HG02973 (cell line): ENCODE measurements around the gene FOXP1.

Source experiments
- ATAC-seq: cut with Tn5 transposase; IDR thresholded peaks from one replicate; pipeline ENCODE4 v1.9.1; 2021; ENCODE audit warnings: moderate library complexity; ENCODE audit not compliant: unreplicated experiment

Gene FOXP1

DNA sequence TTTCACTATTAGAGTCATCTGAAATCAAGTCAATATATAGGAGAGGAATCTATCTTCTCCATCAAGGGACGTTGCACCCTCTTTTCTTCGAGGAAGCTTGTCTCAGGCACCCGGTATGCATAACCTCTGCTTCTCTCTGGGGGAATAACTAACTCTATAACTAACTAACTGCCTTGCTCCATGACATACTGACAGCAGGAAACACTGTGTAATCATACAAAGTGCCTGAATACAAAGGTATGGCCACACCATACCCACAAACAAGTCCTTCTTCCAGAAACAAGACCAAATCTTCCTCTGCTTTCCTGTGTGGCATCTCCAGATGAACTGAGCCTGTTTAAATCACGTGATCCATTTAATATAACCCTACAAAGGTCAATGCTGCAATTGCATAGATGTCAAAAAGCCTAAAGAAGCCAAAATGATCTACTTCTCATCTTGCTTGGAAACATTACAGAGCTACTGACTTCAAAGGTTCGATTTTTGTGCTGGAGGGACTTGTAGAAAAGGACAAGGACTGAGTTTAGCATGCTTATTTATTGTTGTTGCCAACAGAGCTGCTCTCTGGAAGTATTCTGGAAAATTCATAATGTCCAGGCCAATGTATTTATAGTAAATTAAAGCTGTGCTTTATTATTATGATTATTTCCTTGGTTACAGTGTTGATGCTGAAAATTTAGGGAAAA is 380.5 kb downstream of the FOXP1 start:
- no peak for ATAC-seq

DNA sequence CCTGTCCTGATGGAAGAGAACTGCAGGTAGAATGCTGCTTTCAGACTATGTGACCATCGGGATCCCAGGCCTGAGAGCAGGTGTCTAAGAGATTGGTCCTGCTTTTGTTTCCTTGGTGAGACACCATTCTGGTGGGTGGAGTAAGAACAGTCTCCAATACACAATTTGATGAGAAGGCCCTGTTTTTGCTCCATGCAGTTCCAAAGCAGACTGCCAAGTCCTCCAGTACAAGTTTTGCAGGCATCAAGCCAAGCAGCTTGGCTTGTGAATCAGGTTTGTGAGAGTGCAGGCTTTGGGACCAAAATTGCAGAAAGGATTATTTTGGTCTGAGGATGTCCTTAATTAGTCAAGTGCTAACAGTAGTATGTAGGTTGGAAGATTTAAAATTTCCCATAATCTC is 381.6 kb downstream of the FOXP1 start:
- ATAC-seq, result no peak

DNA sequence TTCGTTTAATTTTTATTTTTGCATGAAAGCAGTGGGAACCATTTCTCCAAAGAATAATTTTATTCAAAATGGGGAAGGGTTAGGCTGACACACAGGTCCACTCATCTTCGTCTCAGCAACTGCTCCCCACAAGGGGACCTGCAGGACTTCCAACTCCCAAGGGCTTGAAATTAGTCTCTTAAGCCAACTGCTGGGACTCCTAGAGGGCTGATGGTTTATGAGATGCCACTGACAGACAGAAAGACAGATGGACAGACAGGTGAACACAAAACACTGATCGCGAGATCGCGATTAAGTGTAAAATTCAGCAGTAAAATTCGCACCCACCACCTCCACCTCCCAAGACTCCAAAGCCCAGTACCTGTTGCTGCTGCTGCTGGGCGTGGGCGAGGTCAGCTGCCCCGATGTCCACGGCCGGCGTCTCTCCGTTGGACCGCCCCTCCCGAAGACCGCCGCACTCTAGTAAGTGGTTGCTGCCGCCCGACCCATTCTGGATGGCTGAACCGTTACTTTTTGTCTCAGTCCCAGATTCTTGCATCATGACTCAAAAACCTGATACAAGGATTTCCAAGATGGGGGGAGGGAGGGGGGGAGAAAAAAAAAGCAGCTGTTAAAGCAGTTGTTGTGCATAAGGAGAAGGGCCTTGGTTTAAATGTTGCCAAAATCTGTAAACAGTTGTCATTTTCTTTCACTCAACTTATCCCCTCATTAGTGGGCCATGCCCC is 385.5 kb downstream of the FOXP1 start:
- ATAC-seq, result no peak

DNA sequence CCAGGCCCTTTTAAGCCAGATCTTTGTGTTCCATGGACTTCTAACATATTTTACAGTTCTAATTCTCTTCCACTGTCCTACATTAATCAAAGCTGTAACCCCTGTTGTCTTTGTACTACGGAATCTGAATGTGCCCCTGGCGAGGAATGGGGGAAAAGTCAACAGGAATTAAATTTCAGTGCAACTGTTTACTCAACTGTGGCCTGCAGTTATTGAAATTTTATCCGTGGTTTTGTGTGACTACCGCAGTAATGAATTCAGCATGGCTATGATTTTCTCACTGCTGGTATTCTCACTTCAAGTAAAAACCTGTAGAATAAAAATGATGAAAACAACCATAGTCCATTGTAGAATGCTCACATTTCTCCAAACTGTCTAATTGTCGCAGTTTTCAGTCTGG is 388.0 kb downstream of the FOXP1 start:
- no peak for ATAC-seq

DNA sequence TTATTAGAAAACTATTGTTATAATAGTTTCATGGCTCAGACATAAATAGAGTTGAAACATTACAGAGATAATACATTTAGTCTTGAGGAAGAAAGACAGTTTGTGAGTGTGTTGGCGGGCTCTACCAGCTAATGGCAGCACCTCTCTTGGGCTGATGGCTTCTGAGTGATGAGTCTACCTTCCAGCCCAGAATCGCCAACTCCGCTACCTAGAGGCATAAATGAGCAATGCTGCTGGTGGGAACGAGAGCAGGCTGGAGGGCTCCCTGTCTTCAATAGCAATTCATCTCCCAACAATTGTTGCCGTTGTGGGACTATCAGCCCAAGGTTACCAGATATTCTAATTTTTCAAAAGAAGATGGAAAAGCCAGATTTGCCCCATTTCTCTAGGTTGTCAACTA is 388.7 kb downstream of the FOXP1 start:
- no peak for ATAC-seq

DNA sequence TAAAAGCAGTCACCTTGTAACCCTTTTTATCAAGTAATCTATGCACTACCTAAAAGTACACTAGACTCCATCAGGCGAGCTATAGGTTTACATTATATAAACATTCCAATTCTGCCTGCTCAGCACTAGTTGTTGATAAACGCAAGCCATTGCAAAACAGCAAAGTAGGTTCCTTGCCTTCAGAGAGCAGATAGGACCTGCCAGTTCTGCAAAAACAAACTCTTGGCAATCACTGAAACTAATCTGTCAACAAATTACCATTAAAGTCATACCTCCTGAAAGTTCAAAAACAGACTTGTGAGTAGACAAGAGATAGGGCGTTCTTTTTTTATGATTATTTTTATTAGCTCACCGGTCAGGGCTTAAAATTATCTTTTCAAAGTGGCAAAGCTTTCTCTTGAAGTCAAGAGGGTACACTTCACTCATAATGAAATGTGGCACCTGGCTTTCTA is 392.5 kb downstream of the FOXP1 start:
- ATAC-seq, result no peak

DNA sequence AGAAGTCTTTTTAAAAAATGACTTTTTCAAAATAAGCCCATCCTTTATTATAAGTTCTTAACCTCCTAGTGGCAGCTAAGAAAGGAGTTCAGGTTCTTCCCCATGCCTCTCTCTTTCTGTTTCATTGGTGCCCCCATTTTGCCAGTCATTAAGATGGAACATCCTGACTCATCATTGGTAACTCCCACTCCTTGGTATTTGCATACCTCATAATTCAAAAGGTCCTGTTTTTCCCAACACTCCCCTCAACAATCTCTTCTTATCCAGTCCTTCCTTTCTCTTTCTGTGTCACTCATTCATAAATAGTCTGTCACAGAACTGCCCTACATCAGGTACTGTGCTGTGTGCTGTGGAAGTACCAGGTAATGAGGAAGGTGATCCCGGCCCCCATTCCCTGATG is 394.0 kb downstream of the FOXP1 start:
- ATAC-seq, result no peak

DNA sequence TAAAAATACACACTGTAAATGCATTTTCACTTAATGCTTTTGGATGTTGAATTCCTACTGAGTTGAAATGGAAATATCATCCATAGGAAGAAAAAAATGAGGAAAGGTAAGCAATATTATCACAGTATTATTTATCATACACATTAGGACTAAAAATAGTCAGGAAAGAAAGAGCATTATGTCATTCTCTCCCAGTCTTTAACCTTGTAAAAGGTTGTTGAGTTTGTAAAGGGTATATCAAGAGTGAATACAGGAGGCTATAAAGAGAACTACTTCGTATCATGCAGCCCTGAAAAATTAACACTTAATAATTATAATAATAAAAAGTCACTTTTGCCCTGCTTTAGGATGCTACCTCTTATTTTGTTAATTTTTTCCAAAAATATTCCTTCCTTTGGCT is 395.8 kb downstream of the FOXP1 start:
- ATAC-seq, result no peak

DNA sequence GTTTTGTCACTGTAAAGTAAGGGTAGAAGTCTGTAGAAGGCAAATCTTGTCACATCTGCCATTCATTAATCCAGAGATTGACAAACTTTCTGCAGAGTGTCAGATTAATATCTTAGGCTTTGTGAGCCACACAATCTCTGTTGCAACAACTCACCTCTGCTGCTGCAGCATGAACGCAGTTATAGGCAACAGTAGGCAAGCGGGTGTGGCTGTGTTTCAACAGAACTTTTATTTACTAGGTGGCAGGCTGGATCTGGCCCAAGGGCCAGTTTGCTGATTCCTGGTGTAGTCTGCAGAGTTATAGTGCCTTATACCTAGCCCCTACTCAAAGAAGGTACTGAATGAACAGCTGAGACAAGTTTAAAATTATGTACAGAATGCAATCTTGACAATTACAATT is 396.7 kb downstream of the FOXP1 start:
- ATAC-seq, result no peak

DNA sequence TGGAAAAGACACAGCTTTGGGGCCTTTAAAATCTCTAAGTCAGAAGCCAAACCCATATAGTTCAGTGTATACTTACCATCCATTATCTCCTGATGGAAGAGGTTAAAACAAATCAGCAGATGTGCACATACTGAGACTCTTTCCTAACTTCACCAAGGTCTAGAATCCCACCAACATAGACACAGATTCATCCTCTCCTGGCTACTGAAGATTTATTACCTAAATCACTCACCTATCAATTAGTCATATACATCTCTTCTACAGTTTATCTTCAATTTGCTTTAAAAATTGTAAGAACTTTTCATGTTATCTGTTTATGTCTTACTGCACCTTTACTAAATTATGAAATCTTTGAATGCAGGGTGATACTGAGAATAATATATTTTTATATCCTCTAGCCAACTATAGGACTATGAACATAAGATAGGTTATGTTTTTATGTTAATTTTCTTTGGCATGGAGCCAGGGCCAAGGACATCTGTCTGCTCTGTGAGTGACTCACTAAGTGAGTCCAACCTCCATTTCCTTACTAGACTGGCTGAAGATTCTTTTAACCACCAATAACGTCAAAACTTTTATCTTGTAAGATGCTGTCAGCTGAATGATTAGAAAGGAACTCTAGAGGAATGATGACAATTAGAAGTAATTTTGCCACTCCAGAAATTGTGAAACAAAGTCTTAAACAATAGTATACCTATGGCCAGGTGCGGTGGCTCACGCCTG is 397.6 kb downstream of the FOXP1 start:
- no peak for ATAC-seq

DNA sequence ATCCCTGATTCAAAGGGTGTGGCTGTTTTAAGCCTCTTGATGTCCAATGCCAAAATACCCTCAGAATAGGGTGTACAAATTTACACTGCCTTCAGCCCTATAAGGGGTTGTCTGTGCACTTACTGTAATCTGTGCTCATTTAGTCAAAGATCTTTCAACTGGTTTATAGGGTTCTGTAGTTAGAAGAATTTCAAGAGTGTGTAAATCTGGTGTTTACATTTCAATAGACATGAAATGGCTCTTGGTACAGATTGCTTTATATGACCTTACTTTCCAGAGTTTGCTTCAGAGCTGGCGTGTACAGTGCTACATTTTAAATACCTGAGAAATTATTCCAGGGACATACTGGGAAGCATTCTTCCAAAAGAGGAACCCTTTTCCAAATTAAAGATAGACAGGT is 399.3 kb downstream of the FOXP1 start:
- no peak for ATAC-seq

DNA sequence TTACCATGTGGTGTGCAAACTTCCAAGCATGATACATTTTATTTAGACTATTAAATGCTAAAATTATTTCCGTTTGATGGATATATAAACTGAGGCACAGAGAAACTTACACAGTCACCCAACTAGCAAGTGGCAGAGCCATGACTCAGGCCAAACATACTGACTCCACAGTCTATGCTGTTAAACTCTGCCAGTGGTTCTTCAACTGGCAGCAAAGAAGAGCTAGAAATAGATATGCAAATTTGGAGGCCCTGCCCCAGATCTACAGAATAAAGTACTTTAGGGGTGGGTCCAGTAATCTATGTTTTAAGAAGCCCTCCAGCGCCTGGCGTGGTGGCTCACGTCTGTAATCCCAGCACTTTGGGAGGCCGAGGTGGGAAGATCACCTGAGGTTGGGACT is 400.0 kb downstream of the FOXP1 start:
- no peak for ATAC-seq

DNA sequence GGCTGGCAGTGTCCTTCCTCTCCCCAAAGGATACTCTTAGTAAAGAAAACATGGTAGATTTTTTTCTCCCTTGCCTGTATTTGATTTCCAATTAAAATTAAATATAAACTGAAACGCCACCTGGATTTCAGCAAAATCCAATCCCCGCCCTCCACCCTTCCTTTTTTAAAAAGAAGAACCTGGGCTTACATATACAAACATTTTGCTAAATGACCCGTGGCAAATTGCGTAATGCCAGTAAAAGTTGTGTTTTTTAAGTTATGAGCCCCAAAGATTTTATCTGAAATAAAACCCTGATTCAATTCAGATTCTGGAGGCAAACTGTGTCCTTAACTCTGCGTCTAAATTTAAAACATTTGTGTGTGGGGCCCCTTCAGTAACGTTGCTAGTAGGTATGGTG is 403.0 kb downstream of the FOXP1 start:
- no peak for ATAC-seq

DNA sequence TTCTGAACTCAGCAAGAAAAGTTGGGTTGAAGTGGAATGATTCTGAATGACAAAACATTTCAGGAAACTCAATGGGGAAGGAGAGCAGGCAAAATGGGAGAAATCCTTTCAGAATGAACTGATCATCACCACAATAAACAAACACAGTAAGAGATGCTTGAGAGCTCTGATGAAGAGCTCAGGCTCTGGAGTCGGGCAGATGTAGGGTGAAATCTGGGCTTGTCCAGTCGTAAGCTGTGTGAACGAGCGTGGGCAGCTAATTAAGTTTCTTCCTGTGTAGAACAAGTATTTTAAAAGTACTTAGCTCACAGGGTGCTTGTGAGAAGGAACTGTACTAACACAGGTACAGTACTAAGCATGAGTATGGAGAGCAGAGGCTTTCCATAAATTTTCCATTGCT is 406.2 kb downstream of the FOXP1 start:
- no peak for ATAC-seq

DNA sequence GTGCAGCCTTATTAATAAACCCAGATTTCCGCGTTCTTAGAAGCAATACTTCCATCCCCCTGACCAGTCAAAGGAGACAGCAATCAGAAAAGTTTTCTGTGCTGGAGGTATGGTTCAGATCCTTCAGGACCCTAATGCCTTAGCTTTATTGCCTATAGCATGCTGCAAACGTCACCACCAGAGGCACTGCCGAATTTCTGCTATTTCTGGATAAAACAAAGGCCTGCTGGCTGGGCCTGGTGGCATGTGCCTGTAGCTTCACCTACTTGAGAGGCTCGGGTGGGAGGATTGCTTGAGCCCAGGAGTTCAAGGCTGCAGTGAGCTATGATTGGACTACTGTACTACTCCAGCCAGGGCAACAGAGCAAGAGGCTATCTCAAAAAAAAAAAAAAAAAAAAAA is 407.2 kb downstream of the FOXP1 start:
- ATAC-seq, result no peak

DNA sequence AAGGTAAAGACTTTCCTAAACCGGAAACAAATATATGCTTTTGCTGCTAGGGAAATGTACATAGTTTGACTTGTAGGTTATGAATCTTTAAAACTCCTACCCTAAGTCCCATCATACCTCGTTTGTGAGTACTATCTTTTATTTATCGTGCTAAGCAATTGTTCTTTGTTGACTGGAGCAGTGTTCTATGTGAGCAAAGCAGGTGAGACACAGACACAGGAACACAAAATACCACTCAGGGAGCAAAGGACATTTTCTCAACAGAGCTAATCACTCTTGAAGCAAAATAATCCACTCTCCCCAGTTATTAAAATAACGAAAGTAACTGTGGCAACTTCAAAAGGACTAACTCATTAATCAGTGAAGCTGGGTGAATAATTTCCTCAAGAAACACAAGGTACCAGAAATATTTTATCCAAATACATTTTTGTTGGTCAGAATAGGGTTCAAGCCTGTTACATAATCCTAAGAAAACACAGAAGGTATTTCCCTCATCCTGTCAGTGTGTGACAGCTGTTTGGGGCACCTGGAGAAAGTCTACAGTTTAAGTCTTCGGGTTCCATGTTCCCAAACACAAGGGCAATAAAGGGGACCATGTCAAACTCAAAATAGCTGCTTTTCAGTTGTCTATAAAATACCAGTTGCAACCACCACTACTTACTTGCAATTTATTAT is 407.7 kb downstream of the FOXP1 start:
- no peak for ATAC-seq

DNA sequence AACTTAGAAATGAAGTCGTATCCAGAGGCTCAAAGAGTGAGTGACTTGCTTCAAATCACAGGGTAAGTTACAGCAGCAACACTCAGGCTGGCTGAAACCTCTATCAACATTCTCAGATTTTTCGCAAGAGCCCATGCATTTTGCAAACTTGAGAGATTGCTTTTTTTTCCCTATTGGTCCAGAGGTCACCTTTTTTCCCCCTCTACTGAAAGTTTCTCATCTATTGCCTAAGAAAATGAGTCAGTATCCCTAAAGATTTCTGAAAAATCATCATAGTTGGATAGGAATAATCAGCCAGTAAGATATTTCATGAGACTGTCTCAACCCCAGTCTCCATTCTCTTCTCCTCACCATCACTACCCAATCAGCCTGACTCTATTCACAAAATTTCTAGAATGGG is 410.6 kb downstream of the FOXP1 start:
- no peak for ATAC-seq

DNA sequence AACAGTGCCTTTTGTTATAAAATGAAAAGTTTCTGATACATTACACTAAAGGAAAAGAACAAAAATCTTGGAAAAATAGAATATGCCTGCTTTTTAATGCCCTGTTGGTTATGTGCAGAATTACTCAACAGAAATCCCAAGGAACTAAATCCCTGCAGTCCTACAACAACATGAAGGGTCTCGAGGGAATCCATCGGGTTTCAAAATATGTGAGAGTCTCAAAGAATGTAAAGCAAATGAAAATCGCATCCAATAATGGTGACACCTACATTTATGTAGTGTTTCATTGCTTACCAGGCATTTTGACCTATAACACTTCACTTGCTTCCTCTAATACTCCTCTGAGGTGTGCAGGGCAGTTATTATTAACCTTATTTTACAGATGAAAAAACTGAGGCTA is 411.3 kb downstream of the FOXP1 start:
- ATAC-seq, result no peak

DNA sequence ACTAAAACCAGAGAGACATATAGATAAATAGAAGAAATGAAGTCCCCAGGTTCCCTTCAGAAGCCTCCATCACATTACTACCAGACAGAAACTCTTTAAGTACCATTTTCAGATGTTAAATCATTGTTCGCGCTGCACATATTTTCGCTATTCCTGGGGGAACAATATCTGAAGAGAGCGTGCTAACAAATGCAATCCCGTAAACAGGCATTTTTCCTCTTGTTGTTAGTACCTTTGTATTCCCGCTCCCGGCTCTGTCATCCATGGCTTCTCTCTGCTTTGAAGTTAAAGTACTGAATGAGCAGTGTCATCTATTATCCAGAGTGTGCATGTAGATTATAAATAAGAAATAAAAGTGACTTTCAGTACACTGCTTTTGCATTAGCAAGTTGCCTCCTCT is 412.3 kb downstream of the FOXP1 start:
- ATAC-seq, result no peak

DNA sequence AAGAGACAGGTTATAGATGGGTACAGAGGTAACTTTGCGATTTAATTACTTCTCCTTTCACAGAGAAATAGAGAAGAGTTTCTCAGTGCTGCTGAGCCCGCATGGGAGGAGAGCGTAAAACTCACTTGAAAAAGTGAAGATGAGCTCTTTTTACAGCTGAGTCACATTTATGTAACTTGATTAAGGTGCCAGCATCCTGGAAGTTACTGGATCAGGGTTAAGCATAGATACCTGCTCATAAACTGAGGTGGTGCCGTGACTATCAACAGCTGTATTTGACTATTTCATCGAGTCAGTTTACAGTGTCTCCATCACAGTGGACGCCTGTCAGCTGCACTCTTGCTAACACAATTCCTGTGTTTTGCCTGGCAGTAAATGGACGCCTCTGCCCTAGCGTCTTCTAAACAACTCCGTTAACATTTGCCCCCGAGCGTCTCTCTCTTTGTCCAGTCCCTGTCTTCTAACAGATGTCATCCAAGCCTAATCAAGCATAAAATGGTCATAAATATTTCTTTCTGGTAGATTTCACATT is 414.6 kb downstream of the FOXP1 start:
- ATAC-seq, result no peak

DNA sequence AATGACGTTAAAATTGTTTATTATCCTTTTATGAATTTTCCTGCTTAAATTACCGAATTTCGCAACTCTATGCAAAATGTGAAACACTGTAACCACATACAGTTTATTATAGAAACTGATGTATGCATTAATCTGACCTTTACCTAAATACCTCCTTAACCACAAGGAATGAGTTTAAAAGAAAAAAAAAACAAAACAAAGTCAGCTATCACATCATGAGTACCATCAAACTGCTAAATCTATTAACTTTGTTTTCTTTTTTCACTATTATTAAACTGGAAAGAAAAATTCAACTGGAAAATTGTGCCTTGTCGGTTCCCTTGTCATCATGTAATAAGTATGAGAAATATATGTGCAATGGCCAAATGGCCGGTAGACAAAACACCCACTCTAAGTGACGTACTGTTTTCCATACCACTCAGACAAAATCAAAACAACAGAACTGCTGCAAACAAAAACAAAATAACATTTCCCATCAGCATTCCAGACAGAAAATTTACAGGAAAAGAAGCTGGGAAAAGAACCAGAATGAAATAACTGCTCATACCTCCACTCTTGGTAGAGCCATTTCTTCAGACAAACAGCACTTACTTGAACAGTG is 415.3 kb downstream of the FOXP1 start:
- ATAC-seq, result no peak
